Osteocyte (in vitro differentiated cells): ENCODE results near the gene GJD3. TPM values are rescaled to one million over a fixed set of nuclear protein-coding genes. Genes with fewer than 3 reads are reported as not detected.

Source experiments
- DNase-seq: peaks from one replicate; pipeline ENCODE4 v3.0.0; 2021; ENCODE audit warnings: mixed read lengths; ENCODE audit not compliant: unreplicated experiment; ENCODE audit errors: extremely low spot score
- H3K27ac Mint-ChIP-seq: one replicate; pipeline ENCODE4 v1.8.0; 2021; ENCODE audit warnings: mild to moderate bottlenecking, mixed read lengths; ENCODE audit not compliant: unreplicated experiment
- H3K27me3 Mint-ChIP-seq: one replicate; pipeline ENCODE4 v1.8.0; 2021; ENCODE audit warnings: mixed read lengths; ENCODE audit not compliant: unreplicated experiment
- H3K36me3 Mint-ChIP-seq: one replicate; pipeline ENCODE4 v1.8.0; 2021; ENCODE audit warnings: mixed read lengths; ENCODE audit not compliant: unreplicated experiment
- H3K4me1 Mint-ChIP-seq: one replicate; pipeline ENCODE4 v1.8.0; 2021; ENCODE audit warnings: mixed read lengths; ENCODE audit not compliant: unreplicated experiment
- H3K4me3 Mint-ChIP-seq: one replicate; pipeline ENCODE4 v1.8.0; 2021; ENCODE audit warnings: mild to moderate bottlenecking, moderate library complexity, mixed read lengths; ENCODE audit not compliant: unreplicated experiment
- H3K9me3 Mint-ChIP-seq: one replicate; pipeline ENCODE4 v1.8.0; 2021; ENCODE audit warnings: mixed read lengths; ENCODE audit not compliant: unreplicated experiment
- CTCF ChIP-seq: fragments of 200-600 bp; sonication (generic); IDR thresholded peaks from 2 replicates; pipeline ENCODE4 v1.5.0; 2021; ENCODE audit warnings: antibody characterized with exemption, mild to moderate bottlenecking, moderate library complexity
- total RNA-seq: library from RNA; stranded (reverse); gene quantifications from 2 replicates; pipeline ENCODE4 v1.2.1, GENCODE V29; 2021

The GJD3 gene
- total RNA-seq, 1 donor from 2014 or later, result 0.40 TPM

- TF ChIP-seq CTCF, result no peak
- Mint-ChIP-seq H3K9me3 (no peaks in the 10 kb centered on the region), H3K27ac (peak overlapping the region; percentile 72), H3K36me3 (peaks cover 10% of the 10 kb centered on the region), H3K4me1 (peaks cover 83% of the 10 kb centered on the region), H3K27me3 (no peaks in the 10 kb centered on the region), H3K4me3 (no peak overlapping the region)
- DNase-seq, result no peak
Observed at GRCh38 chr17:40326832-40327199, 37.7 kb downstream of the GJD3 start.

- Mint-ChIP-seq H3K27ac (peak overlapping the region; percentile 72), H3K4me3 (no peak overlapping the region), H3K27me3 (no peaks in the 10 kb centered on the region), H3K36me3 (peaks cover 5% of the 10 kb centered on the region), H3K9me3 (no peaks in the 10 kb centered on the region), H3K4me1 (peaks cover 83% of the 10 kb centered on the region)
- no peak for TF ChIP-seq CTCF
- DNase-seq, result no peak
Observed at GRCh38 chr17:40326014-40326831, 38.3 kb downstream of the GJD3 start.

GRCh38 chr17:40325156-40326013 lies 39.2 kb downstream of the GJD3 start:
- no peak for TF ChIP-seq CTCF
- Mint-ChIP-seq H3K4me3 (no peak overlapping the region), H3K36me3 (peaks cover 3% of the 10 kb centered on the region), H3K27ac (peak overlapping the region; percentile 34), H3K4me1 (peaks cover 83% of the 10 kb centered on the region), H3K27me3 (no peaks in the 10 kb centered on the region), H3K9me3 (no peaks in the 10 kb centered on the region)
- DNase-seq, result no peak

GRCh38 chr17:40323391-40324381 lies 40.9 kb downstream of the GJD3 start:
- H3K27ac Mint-ChIP-seq, result peak overlapping the region; percentile 99

More at GRCh38 chr17:40323391-40324381, 40.9 kb downstream of the GJD3 start:
- Mint-ChIP-seq H3K36me3 (peaks cover 3% of the 10 kb centered on the region), H3K4me1 (peaks cover 90% of the 10 kb centered on the region), H3K27me3 (no peaks in the 10 kb centered on the region), H3K9me3 (no peaks in the 10 kb centered on the region), H3K4me3 (peak overlapping the region; percentile 97)
- no peak for TF ChIP-seq CTCF
- no peak for DNase-seq
